SK-N-SH treated with all-trans-retinoic acid at 6 μM for 48 hours (cell line): ENCODE measurements around the gene ADAM10.

ENCODE experiments used
- ARNTL ChIP-seq: fragments of 450-650 bp; formaldehyde crosslinking; IDR thresholded peaks from 2 replicates; pipeline ENCODE4 v1.5.0; 2020; ENCODE audit warnings: low read depth, mild to moderate bottlenecking, moderate library complexity, borderline replicate concordance
- RARB ChIP-seq: fragments of 250-450 bp; sonication (Bioruptor Pico); IDR thresholded peaks from 2 replicates; pipeline ENCODE4 v1.8.0; 2021; ENCODE audit warnings: mild to moderate bottlenecking, moderate library complexity
- SNAI2 ChIP-seq: fragments of 250-450 bp; sonication (Bioruptor Pico); IDR thresholded peaks from 2 replicates; pipeline ENCODE4 v1.5.0; 2020; ENCODE audit warnings: mild to moderate bottlenecking, moderate library complexity
- TCF4 ChIP-seq: fragments of 250-450 bp; sonication (Bioruptor Pico); IDR thresholded peaks from 2 replicates; pipeline ENCODE4 v1.8.0; 2021; ENCODE audit warnings: mild to moderate bottlenecking, moderate library complexity, borderline replicate concordance
- ZC3H10 ChIP-seq: fragments of 250-450 bp; sonication (Bioruptor Pico); IDR thresholded peaks from 2 replicates; pipeline ENCODE4 v1.5.1; 2021; ENCODE audit warnings: mild to moderate bottlenecking, moderate library complexity
- ZFP3 ChIP-seq: fragments of 250-450 bp; sonication (Bioruptor Pico); IDR thresholded peaks from 2 replicates; pipeline ENCODE4 v1.5.0; 2020; ENCODE audit warnings: mild to moderate bottlenecking, moderate library complexity
- ZNF565 ChIP-seq: fragments of 450-650 bp; formaldehyde crosslinking; conservative IDR thresholded peaks from 2 replicates; pipeline ENCODE4 v1.5.0; 2020; ENCODE audit warnings: low read depth, mild to moderate bottlenecking, moderate library complexity
- TF ChIP-seq, protein P1 (sequence below): fragments of 250-450 bp; sonication (Bioruptor Pico); IDR thresholded peaks from 2 replicates; pipeline ENCODE4 v1.5.1; 2020; ENCODE audit warnings: low read depth, mild to moderate bottlenecking, moderate library complexity
- TF ChIP-seq, protein P2 (sequence below): fragments of 250-450 bp; sonication (Bioruptor Pico); IDR thresholded peaks from 2 replicates; pipeline ENCODE4 v1.8.0; 2020; ENCODE audit warnings: mild to moderate bottlenecking, moderate library complexity, borderline replicate concordance
- TF ChIP-seq, protein P3 (sequence below): fragments of 250-450 bp; sonication (Bioruptor Pico); IDR thresholded peaks from 2 replicates; pipeline ENCODE4 v1.8.0; 2021; ENCODE audit warnings: low read depth, mild to moderate bottlenecking, moderate library complexity, borderline replicate concordance

DNA sequence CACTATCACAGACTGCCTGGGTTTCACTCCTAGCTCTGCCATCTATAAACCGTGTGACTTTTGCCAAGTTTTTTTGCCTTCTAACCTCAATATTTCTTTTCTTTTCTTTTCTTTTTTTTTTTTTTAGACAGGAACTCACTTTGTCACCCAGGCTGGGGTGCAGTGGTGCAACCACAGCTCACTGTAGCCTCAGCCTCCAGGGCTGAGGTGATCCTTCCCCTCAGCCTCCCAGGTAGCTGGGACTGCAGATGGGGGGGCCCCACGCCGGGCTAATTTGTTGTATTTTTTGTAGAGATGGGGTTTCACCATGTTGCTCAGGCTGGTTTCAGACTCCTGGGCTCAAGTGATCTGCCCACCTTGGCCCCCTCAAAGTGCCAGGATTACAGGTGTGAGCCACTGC, 3.2 kb upstream of the ADAM10 start:
- TF ChIP-seq TCF4 (no peak), ZC3H10 (CRISPR knock-in tag) (no peak), RARB (CRISPR knock-in tag) (no peak), ZNF565 (CRISPR knock-in tag) (no peak), ARNTL (no peak), ZFP3 (CRISPR knock-in tag) (no peak), SNAI2 (no peak)
- TF ChIP-seq, protein P1, sequence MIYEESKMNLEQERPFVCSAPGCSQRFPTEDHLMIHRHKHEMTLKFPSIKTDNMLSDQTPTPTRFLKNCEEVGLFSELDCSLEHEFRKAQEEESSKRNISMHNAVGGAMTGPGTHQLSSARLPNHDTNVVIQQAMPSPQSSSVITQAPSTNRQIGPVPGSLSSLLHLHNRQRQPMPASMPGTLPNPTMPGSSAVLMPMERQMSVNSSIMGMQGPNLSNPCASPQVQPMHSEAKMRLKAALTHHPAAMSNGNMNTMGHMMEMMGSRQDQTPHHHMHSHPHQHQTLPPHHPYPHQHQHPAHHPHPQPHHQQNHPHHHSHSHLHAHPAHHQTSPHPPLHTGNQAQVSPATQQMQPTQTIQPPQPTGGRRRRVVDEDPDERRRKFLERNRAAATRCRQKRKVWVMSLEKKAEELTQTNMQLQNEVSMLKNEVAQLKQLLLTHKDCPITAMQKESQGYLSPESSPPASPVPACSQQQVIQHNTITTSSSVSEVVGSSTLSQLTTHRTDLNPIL (CRISPR knock-in tag) = no peak
- TF ChIP-seq, protein P2, sequence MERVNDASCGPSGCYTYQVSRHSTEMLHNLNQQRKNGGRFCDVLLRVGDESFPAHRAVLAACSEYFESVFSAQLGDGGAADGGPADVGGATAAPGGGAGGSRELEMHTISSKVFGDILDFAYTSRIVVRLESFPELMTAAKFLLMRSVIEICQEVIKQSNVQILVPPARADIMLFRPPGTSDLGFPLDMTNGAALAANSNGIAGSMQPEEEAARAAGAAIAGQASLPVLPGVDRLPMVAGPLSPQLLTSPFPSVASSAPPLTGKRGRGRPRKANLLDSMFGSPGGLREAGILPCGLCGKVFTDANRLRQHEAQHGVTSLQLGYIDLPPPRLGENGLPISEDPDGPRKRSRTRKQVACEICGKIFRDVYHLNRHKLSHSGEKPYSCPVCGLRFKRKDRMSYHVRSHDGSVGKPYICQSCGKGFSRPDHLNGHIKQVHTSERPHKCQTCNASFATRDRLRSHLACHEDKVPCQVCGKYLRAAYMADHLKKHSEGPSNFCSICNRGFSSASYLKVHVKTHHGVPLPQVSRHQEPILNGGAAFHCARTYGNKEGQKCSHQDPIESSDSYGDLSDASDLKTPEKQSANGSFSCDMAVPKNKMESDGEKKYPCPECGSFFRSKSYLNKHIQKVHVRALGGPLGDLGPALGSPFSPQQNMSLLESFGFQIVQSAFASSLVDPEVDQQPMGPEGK (CRISPR knock-in tag) = no peak
- TF ChIP-seq, protein P3, sequence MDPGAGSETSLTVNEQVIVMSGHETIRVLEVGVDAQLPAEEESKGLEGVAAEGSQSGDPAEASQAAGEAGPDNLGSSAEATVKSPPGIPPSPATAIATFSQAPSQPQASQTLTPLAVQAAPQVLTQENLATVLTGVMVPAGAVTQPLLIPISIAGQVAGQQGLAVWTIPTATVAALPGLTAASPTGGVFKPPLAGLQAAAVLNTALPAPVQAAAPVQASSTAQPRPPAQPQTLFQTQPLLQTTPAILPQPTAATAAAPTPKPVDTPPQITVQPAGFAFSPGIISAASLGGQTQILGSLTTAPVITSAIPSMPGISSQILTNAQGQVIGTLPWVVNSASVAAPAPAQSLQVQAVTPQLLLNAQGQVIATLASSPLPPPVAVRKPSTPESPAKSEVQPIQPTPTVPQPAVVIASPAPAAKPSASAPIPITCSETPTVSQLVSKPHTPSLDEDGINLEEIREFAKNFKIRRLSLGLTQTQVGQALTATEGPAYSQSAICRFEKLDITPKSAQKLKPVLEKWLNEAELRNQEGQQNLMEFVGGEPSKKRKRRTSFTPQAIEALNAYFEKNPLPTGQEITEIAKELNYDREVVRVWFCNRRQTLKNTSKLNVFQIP (CRISPR knock-in tag) = no peak
